K562 (cell line): ENCODE data around the gene TAPBPL. TPM values are rescaled to one million over a fixed set of nuclear protein-coding genes. Genes with fewer than 3 reads are reported as not detected.

ENCODE experiments used
- ATAC-seq: fragments of 200-7000 bp; cut with Tn5 transposase; 3 replicates; pipeline ENCODE4 v1.9.1; 2020; ENCODE audit warnings: moderate library complexity
- BruUV-seq: library from RNA; stranded (reverse); fragments of 400-500 nt; replicated peaks from 2 replicates; lab custom pipeline; 2021; lab: Mats Ljungman, UMichigan
- CTCF ChIA-PET: fragments of 300-600 bp; formaldehyde crosslinking; extraction: SDS; loops from one replicate; lab custom pipeline; 2021; ENCODE audit warnings: low intra/inter-chr PET ratio; lab: Yijun Ruan, JAX
- POLR2A ChIA-PET: fragments of 300-600, 350-650 bp; sonication (Branson Sonifier 250); formaldehyde crosslinking; extraction: SDS; loops from one replicate; lab custom pipeline; 2021; ENCODE audit warnings: antibody characterized with exemption, inconsistent platforms; lab: Yijun Ruan, JAX
- DNase-seq, 4 experiments: peaks; one replicate each; pipeline versions ENCODE4 v3.0.0 to v3.0.0-alpha.2; 2011 to 2018; ENCODE audit warnings: low spot score in 3 of 4, mixed read lengths in 3 of 4; ENCODE audit errors: extremely low read depth in 1 of 4
- FAIRE-seq: peaks from 2 replicates; lab custom pipeline; 2011; peaks lifted over from hg19 to GRCh38; lab: Jason Lieb, UNC
- H2AFZ ChIP-seq: 2 replicates; pipeline ENCODE4 v1.6.0; 2011; ENCODE audit warnings: low read depth, low read length, control low read depth, inconsistent platforms
- H3K27ac ChIP-seq: fragments of 200-600 bp; 3 replicates; pipeline ENCODE4 v1.8.0; 2011; ENCODE audit warnings: low read depth, mild to moderate bottlenecking, control low read depth, inconsistent platforms, low read length, moderate library complexity, mixed read lengths; ENCODE audit errors: extremely low read depth
- H3K27me3 ChIP-seq, 2 experiments: fragments of 300-600 bp in 1 of 2; 2 replicates in 1 of 2; 3 replicates in 1 of 2; pipeline versions ENCODE4 v1.6.0 to v1.8.0; 2011; ENCODE audit warnings: inconsistent platforms in 2 of 2, low read length in 2 of 2, mild to moderate bottlenecking in 1 of 2, mixed read lengths in 1 of 2, moderate library complexity in 1 of 2; ENCODE audit not compliant: control insufficient read depth in 2 of 2, insufficient read depth in 2 of 2
- H3K36me3 ChIP-seq: fragments of 300-600 bp; 3 replicates; pipeline ENCODE4 v1.8.0; 2011; ENCODE audit warnings: mild to moderate bottlenecking, low read length, inconsistent platforms; ENCODE audit not compliant: control insufficient read depth, insufficient read depth
- H3K4me1 ChIP-seq, 2 experiments: fragments of 200-600 bp in 1 of 2; replicated peaks in 1 of 2; 2 replicates in 1 of 2; 3 replicates in 1 of 2; pipeline versions ENCODE4 v1.5.1 to v1.8.0; 2011; ENCODE audit warnings: inconsistent platforms in 2 of 2, low read length in 2 of 2, mild to moderate bottlenecking in 1 of 2, mixed read lengths in 1 of 2, moderate library complexity in 1 of 2; ENCODE audit not compliant: control insufficient read depth in 2 of 2, insufficient read depth in 2 of 2
- H3K4me2 ChIP-seq: 2 replicates; pipeline ENCODE4 v1.6.1; 2011; ENCODE audit warnings: low read length, control low read depth, inconsistent platforms, mixed read lengths; ENCODE audit not compliant: insufficient read depth
- H3K4me3 ChIP-seq: fragments of 200-600 bp; sonication (generic), shearing (Covaris generic); 2 replicates; pipeline ENCODE4 v1.5.1; 2016; ENCODE audit warnings: control low read depth, inconsistent platforms
- H3K79me2 ChIP-seq: fragments of 200-600 bp; 3 replicates; pipeline ENCODE4 v1.8.0; 2011; ENCODE audit warnings: low read length, inconsistent platforms; ENCODE audit not compliant: control insufficient read depth, insufficient read depth
- H3K9ac ChIP-seq, 2 experiments: 2 replicates each; pipeline versions ENCODE4 v1.6.0 to v1.6.1; 2011; ENCODE audit warnings: low read depth in 2 of 2, low read length in 2 of 2, control low read depth in 1 of 2, inconsistent platforms in 1 of 2, mild to moderate bottlenecking in 1 of 2, mixed read lengths in 1 of 2; ENCODE audit not compliant: insufficient read depth in 1 of 2
- H3K9me1 ChIP-seq: one replicate; pipeline ENCODE4 v1.6.0; 2011; ENCODE audit warnings: inconsistent platforms, mild to moderate bottlenecking, low read length, moderate library complexity; ENCODE audit not compliant: control insufficient read depth, insufficient read depth
- H3K9me3 ChIP-seq: replicated peaks from 2 replicates; pipeline ENCODE4 v1.5.1; 2011; ENCODE audit warnings: low read depth, low read length, inconsistent platforms; ENCODE audit not compliant: control insufficient read depth, insufficient read depth
- H4K20me1 ChIP-seq: replicated peaks from 2 replicates; pipeline ENCODE4 v1.6.1; 2011; ENCODE audit warnings: low read length, inconsistent platforms, mixed read lengths; ENCODE audit not compliant: control insufficient read depth, insufficient read depth
- CHD4 ChIP-seq: fragments of 200-600 bp; sonication (generic); IDR thresholded peaks from 3 replicates; pipeline ENCODE4 v1.6.1; 2012; ENCODE audit warnings: low read depth, mild to moderate bottlenecking, mixed read lengths, low read length, inconsistent platforms; ENCODE audit not compliant: insufficient read depth, insufficient replicate concordance, poor library complexity, severe bottlenecking
- FOXJ3 ChIP-seq: sonication (generic); formaldehyde crosslinking; IDR thresholded peaks from 2 replicates; pipeline ENCODE4 v1.4.0; 2020; ENCODE audit warnings: mild to moderate bottlenecking, missing genetic modification reagents
- KDM2B ChIP-seq: fragments of 250-450 bp; sonication (Bioruptor Pico); IDR thresholded peaks from 2 replicates; pipeline ENCODE4 v1.8.0; 2021; ENCODE audit warnings: mild to moderate bottlenecking, moderate library complexity
- MYNN ChIP-seq, 2 experiments: sonication (generic); formaldehyde crosslinking in 1 of 2; IDR thresholded peaks; 2 replicates each; pipeline versions ENCODE4 v1.5.0 to v1.6.1; 2016 to 2020; ENCODE audit warnings: antibody characterized with exemption in 1 of 2, missing genetic modification reagents in 1 of 2
- SLC30A9 ChIP-seq: fragments of 250-450 bp; sonication (Bioruptor Pico); IDR thresholded peaks from 2 replicates; pipeline ENCODE4 v1.8.0; 2022; ENCODE audit warnings: mild to moderate bottlenecking, moderate library complexity
- SPI1 ChIP-seq: IDR thresholded peaks from 2 replicates; pipeline ENCODE4 v1.6.1; 2011; ENCODE audit warnings: low read depth, low read length, control low read depth, borderline replicate concordance
- SREBF1 ChIP-seq: fragments of 150-350 bp; IDR thresholded peaks from 2 replicates; pipeline ENCODE4 v1.6.1; 2014; ENCODE audit warnings: antibody characterized with exemption, low read depth, low read length, borderline replicate concordance
- ZNF589 ChIP-seq: fragments of 200-800 bp; sonication (Bioruptor generic); IDR thresholded peaks from 2 replicates; pipeline ENCODE4 v1.6.1; 2016; ENCODE audit warnings: low read depth, missing genetic modification characterization, missing compliant biosample characterization
- WGBS: fragments of 100-300 bp; shearing (Covaris generic); methylation state at CpG from one replicate; pipeline ENCODE4 v1.1.6; 2016; ENCODE audit warnings: low coverage, mixed read lengths; ENCODE audit not compliant: insufficient coverage; ENCODE audit errors: missing lambda C conversion rate; 5-methylcytosine and 5-hydroxymethylcytosine counted together
- in situ Hi-C: fragments of 300-500 bp; cut with MboI; formaldehyde crosslinking; loops from 4 replicates; pipeline ENCODE4 v1.15.0; 2018; ENCODE audit warnings: inconsistent platforms, mixed read lengths
- intact Hi-C: fragments of 100-400 bp; cut with micrococcal nuclease; formaldehyde crosslinking; loops from 2 replicates; pipeline ENCODE4 v1.14.2; 2022
- polyA plus RNA-seq, 8 experiments: library from polyadenylated mRNA; depleted of rRNA in 4 of 8; stranded (reverse) in 5 of 8; unstranded in 3 of 8; fragments of >200 nt; fragmentation: Nextera tagmentation in 2 of 8; fragmentation: Illumina TruSeq in 1 of 8; extraction: Ambion mirVana in 2 of 8; extraction: Trizol in 1 of 8; gene quantifications; 2 replicates each; pipeline versions ENCODE4 v1.2.1 to v1.2.3, GENCODE V29; 2011 to 2014; ENCODE audit warnings: inconsistent platforms in 1 of 8, missing spikeins in 1 of 8
- total RNA-seq, 7 experiments: library from RNA; depleted of rRNA in 6 of 7; stranded (reverse); fragments of >200 nt in 6 of 7; fragmentation: Illumina TruSeq in 2 of 7; extraction: Trizol in 2 of 7; gene quantifications; 2 replicates each; pipeline versions ENCODE4 v1.2.1 to v1.2.3, GENCODE V29; 2011 to 2021; ENCODE audit warnings: low replicate concordance in 1 of 7
- TF ChIP-seq, protein P1 (sequence below): sonication (generic); formaldehyde crosslinking; IDR thresholded peaks from 2 replicates; pipeline ENCODE4 v1.8.1; 2022; ENCODE audit warnings: missing genetic modification reagents

TAPBPL gene
- total and polyA plus RNA-seq, 9 of the 15 experiments (the other 6 are each of a cell fraction or from before 2014, with no cell fraction given), result 0.29 to 1.6 (median 0.45) TPM

DNA sequence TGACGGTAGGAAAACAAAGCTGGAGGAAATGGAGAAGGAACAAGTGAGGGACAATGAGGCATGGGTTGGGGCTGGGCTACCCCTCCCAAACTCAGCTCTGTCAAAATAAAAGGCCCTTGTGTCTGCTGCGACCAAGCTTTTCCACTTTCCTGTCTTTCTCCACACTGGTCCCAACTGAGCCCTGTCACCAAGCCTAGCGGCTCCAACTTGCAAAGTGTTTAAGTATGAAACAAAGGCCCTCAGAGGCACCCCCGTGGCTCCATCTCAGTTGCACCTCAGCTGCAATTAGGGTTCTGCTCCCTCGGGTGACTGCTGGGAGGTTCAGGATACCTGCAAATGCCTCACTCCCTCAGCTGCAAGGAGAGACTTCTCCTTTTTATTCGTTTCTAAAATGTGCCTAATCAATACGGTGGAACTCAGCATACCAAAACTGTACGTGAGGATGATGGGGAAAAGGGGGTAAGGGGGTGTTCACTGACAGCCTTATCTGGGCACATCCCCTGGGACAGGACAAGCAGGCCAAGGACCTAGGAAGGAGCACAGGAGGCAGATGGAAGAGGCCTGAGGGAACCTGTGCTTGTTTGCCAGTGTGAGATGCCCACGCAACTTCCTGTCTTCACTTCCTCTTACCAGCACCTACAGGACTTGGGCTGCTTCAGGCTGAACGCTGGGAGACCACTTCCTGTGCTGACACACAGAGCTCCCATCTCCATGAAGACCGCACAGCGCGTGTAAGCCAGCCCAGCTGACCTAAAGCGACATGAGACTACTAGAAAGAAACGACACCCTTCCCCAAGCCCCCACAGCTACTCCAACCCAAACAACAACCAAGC is 9.8 kb downstream of the TAPBPL start:
- Histone ChIP-seq H4K20me1 (no peaks in the 10 kb centered on the region), H3K4me3 (no peak overlapping the region), H3K27me3 (no peaks in the 10 kb centered on the region), H2AFZ (no peak overlapping the region), H3K79me2 (no peaks in the 10 kb centered on the region), H3K36me3 (peaks cover 14% of the 10 kb centered on the region; the same call in 2 of the 3 replicates), H3K4me1 (no peaks in the 10 kb centered on the region; a peak in 1 of 5 replicates), H3K27ac (no peak overlapping the region), H3K9me1 (no peaks in the 10 kb centered on the region), H3K4me2 (no peak overlapping the region), H3K9ac (no peak overlapping the region)
- FAIRE-seq (no peak), DNase-seq (no peak), ATAC-seq (no peak)
- no TSS peak for BruUV-seq
- WGBS, result 56% methylated on average over 8 of the region's 15 CpGs
- ChIA-PET POLR2A (interaction anchor here (0.9 to 2.4 kb wide), 2 partner anchors 9 to 39 kb away, joined by 3 to 12 read pairs; partner anchors contain the start of gene VAMP1), CTCF (no interaction called here)
- intact Hi-C loops (no loop called here), in situ Hi-C loops (loop anchor here (5.0 to 25.0 kb wide), 2 partner anchors 39 to 399 kb away; no protein-coding TSS in a partner anchor)
- no peak for TF ChIP-seq CHD4
- peak; percentile 88 for TF ChIP-seq MYNN (IDR thresholded peaks at IDR 0.05)
- no peak for TF ChIP-seq MYNN (CRISPR knock-in tag; IDR thresholded peaks at IDR 0.05)
- peak; percentile 54; the same call in 1 of the 2 replicates for TF ChIP-seq SPI1
- TF ChIP-seq, protein P1, sequence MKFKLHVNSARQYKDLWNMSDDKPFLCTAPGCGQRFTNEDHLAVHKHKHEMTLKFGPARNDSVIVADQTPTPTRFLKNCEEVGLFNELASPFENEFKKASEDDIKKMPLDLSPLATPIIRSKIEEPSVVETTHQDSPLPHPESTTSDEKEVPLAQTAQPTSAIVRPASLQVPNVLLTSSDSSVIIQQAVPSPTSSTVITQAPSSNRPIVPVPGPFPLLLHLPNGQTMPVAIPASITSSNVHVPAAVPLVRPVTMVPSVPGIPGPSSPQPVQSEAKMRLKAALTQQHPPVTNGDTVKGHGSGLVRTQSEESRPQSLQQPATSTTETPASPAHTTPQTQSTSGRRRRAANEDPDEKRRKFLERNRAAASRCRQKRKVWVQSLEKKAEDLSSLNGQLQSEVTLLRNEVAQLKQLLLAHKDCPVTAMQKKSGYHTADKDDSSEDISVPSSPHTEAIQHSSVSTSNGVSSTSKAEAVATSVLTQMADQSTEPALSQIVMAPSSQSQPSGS (CRISPR knock-in tag), result no peak
- TF ChIP-seq SLC30A9, result no peak
- TF ChIP-seq KDM2B (CRISPR knock-in tag), result no peak
- no peak for TF ChIP-seq SREBF1
- no peak for TF ChIP-seq FOXJ3 (CRISPR knock-in tag)
- no peak for TF ChIP-seq ZNF589 (CRISPR knock-in tag)
- TF ChIP-seq, all 486 proteins: peak for 2
- H3K9me3 ChIP-seq, result no peaks in the 10 kb centered on the region
